Tibial nerve (tissue), 4 donors: ENCODE data around the gene CCDC9B. TPM values are rescaled to one million over a fixed set of nuclear protein-coding genes. Genes with fewer than 3 reads are reported as not detected.

Experiments
- DNase-seq, 2 donors: peaks; one replicate each; pipeline ENCODE4 v3.0.0-alpha.2; 2019; ENCODE audit warnings: low spot score in 2 of 2
- H3K27ac ChIP-seq, 4 donors: fragments of 200-600 bp; sonication (generic) in 3 of 4; one replicate each; pipeline ENCODE4 v1.5.1; 2017 to 2019; ENCODE audit warnings: mild to moderate bottlenecking in 1 of 4
- H3K27me3 ChIP-seq, 2 donors: fragments of 200-600 bp; sonication (generic) in 1 of 2; one replicate each; pipeline versions ENCODE4 v1.5.1 to v1.6.0; 2017 to 2019
- H3K36me3 ChIP-seq, 3 donors: fragments of 200-600 bp; sonication (generic); one replicate each; pipeline ENCODE4 v1.5.1; 2018 to 2019
- H3K4me1 ChIP-seq, 4 donors: fragments of 200-600 bp; sonication (generic) in 3 of 4; one replicate each; pipeline ENCODE4 v1.5.1; 2017 to 2019
- H3K4me3 ChIP-seq, 4 donors: fragments of 200-600 bp; sonication (generic) in 3 of 4; one replicate each; pipeline ENCODE4 v1.5.1; 2017 to 2019; ENCODE audit warnings: mild to moderate bottlenecking in 1 of 4, moderate library complexity in 1 of 4
- H3K9me3 ChIP-seq, 4 donors: fragments of 200-600 bp; sonication (generic) in 3 of 4; one replicate each; pipeline ENCODE4 v1.5.1; 2017 to 2019
- EP300 ChIP-seq, 2 donors: sonication (generic); formaldehyde crosslinking; IDR thresholded peaks; one replicate each; pipeline ENCODE4 v1.6.1; 2017; ENCODE audit warnings: antibody characterized with exemption in 2 of 2, mild to moderate bottlenecking in 1 of 2
- POLR2A ChIP-seq, 2 donors: fragments of 450-650 bp; IDR thresholded peaks; one replicate each; pipeline ENCODE4 v1.6.1; 2017; ENCODE audit warnings: antibody characterized with exemption in 2 of 2, mild to moderate bottlenecking in 2 of 2, moderate library complexity in 2 of 2
- WGBS, 2 donors: methylation state at CpG; one replicate each; pipeline ENCODE4 v1.1.5; 2018; 5-methylcytosine and 5-hydroxymethylcytosine counted together
- total RNA-seq, 4 donors: library from RNA; depleted of rRNA; stranded (reverse); fragments of >200 nt; gene quantifications; one replicate each; pipeline ENCODE4 v1.1.0, GENCODE V29; 2016
- TF ChIP-seq, protein P1 (sequence below), 5 experiments: fragments of 200-600 bp in 3 of 5; fragments of 450-650 bp in 2 of 5; sonication (generic) in 3 of 5; IDR thresholded peaks; one replicate each; pipeline ENCODE4 v1.5.1; 2016 to 2019; ENCODE audit warnings: antibody characterized with exemption in 5 of 5, mild to moderate bottlenecking in 3 of 5, moderate library complexity in 2 of 5

Gene CCDC9B
- total RNA-seq, 4 donors from 2014 or later: 19.3 to 22.8 (median 21.2) TPM

DNA sequence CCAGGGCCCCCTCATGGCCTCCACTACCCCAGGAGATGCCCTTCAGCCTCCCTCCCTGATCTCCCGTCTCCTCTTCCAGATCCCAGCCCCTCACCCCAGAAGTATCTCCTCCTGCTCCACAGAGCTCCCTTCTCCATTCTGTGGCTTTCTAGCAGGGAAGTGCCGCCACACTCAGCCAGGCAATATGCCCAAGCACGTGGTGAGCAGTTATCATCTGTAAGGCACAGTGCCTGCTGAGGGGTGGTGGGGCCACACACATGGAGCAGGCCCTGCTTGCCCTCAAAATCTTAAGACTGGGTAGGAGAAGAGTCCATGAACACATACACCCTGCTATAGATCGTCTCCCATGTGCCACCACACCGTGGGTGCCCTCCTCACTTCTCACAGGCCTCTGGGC, 7.7 kb upstream of the CCDC9B start:
- Histone ChIP-seq H3K27ac (peak overlapping the region in 1 of 4 donors; percentile 81), H3K27me3 (no peaks in the 10 kb centered on the region), H3K4me1 (peaks cover 0 to 37% (median 7%) of the 10 kb centered on the region in 4 donors), H3K36me3 (no peaks in the 10 kb centered on the region), H3K9me3 (no peaks in the 10 kb centered on the region), H3K4me3 (no peak overlapping the region)
- 84 to 88% methylated on average over 5 of the region's 5 CpGs for WGBS, 2 donors
- DNase-seq: no peak
- no peak for TF ChIP-seq EP300 (IDR thresholded peaks at IDR 0.05)
- TF ChIP-seq POLR2A (IDR thresholded peaks at IDR 0.05): no peak
- TF ChIP-seq, protein P1, sequence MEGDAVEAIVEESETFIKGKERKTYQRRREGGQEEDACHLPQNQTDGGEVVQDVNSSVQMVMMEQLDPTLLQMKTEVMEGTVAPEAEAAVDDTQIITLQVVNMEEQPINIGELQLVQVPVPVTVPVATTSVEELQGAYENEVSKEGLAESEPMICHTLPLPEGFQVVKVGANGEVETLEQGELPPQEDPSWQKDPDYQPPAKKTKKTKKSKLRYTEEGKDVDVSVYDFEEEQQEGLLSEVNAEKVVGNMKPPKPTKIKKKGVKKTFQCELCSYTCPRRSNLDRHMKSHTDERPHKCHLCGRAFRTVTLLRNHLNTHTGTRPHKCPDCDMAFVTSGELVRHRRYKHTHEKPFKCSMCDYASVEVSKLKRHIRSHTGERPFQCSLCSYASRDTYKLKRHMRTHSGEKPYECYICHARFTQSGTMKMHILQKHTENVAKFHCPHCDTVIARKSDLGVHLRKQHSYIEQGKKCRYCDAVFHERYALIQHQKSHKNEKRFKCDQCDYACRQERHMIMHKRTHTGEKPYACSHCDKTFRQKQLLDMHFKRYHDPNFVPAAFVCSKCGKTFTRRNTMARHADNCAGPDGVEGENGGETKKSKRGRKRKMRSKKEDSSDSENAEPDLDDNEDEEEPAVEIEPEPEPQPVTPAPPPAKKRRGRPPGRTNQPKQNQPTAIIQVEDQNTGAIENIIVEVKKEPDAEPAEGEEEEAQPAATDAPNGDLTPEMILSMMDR (IDR thresholded peaks at IDR 0.05): no peak

- TF ChIP-seq, protein P1 (IDR thresholded peaks at IDR 0.05): no peak
- TF ChIP-seq EP300 (IDR thresholded peaks at IDR 0.05) (no peak), POLR2A (IDR thresholded peaks at IDR 0.05) (no peak)
- no peak for DNase-seq
- H3K27ac ChIP-seq: peak overlapping the region in 1 of 4 donors; percentile 81
- H3K4me1 ChIP-seq: peaks cover 0 to 42% (median 7%) of the 10 kb centered on the region in 4 donors
- H3K4me3 ChIP-seq: no peak overlapping the region
- H3K27me3 ChIP-seq: no peaks in the 10 kb centered on the region
- no peaks in the 10 kb centered on the region for H3K36me3 ChIP-seq
- 89 to 93% methylated on average over 11 of the region's 11 CpGs for whole genome bisulfite sequencing, 2 donors
- H3K9me3 ChIP-seq: no peaks in the 10 kb centered on the region
Observed at GRCh38 chr15:40347559-40348473, 7.1 kb upstream of the CCDC9B start.

DNA sequence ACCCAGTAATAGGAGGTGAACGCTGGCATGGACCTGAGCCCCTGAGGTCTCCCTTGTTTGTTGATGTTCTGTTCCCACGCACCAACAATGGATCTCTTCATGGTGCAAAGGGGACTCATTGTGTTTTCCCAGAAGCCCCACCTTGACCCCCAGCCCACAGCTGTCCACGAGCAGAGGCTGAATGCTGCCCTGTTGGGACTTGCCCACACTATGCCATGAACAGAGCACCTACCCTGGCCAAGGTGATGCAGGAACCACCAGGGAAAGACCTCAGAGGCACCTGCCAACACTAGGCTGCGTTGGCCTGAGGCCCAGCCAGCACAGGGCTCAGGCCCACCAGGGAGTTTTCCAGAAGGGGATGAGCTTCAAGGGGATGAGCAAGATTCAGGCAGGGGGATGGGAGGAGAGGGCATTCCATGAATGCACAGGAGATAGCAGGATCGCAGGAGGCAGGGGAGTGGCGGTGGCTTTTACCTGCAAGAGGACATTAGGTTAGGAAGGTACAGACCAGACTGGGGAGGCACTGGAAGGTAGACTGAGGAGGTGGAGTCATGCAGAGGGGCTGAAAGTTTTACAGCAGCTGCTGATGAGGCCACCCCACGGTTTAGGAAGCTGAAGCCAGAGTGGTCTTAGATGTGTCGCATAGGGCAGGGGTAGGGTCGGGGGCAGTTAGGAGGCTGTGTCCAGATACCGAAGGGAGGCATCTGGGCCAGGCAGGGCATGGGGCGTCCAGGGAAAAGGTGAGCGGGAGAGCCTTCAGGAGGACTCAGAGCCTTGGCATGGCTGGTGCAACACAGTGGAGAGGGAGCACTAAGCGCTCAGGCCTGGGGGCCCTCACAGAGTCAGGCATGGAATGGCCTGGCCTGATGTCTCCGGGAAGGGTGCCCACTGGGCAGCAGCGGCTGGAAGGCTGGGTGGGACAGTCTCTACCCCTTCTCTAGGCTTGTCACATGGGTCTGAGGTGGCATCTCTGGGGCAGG, 6.1 kb upstream of the CCDC9B start:
- Histone ChIP-seq H3K4me1 (peaks cover 0 to 51% (median 7%) of the 10 kb centered on the region in 4 donors), H3K36me3 (no peaks in the 10 kb centered on the region), H3K9me3 (no peaks in the 10 kb centered on the region), H3K27ac (peak overlapping the region in 2 of 4 donors; percentile 46 to 76), H3K27me3 (no peaks in the 10 kb centered on the region), H3K4me3 (no peak overlapping the region)
- TF ChIP-seq EP300 (IDR thresholded peaks at IDR 0.05) (no peak), POLR2A (IDR thresholded peaks at IDR 0.05) (no peak)
- TF ChIP-seq, protein P1 (IDR thresholded peaks at IDR 0.05): no peak
- no peak for DNase-seq
- 81 to 84% methylated on average over 12 to 15 of the region's 15 CpGs for WGBS, 2 donors

DNA sequence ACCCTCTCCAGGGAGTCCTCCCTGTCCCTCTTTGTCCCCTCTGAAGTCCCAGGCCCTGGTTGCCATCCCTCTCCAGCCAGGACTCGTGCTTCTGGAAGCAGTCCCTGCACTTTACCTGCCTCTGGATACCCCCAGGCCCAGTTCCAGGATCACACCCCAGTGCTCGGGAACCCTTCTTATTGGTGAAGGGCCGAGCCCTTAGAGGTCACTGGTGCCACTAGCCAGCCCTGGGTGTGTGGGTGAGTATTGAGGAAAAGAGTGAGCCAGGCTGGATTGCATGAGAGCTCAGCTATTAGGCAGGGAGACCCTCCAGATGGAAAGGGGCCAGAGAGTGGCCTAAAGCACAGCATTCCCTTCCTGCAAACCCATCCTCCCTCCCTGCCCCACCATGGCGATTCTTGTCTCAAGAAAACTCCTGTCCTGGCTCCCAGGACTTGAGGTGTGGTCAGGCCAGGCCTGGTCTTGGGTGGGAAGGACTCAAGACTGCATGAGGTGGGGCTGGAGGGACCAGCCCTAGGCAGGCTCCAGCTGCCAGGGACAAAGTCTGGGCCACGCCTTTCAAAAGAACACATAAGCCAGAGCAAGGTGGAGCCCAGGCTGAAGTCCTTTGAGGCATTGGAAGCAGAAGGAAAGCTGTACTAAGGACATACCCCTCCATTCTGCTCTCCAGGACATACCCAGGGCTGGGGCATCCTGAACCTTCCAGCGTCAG, 5.3 kb upstream of the CCDC9B start:
- Histone ChIP-seq H3K27ac (peak overlapping the region in 2 of 4 donors; percentile 46 to 76), H3K4me1 (peaks cover 0 to 60% (median 14%) of the 10 kb centered on the region in 4 donors), H3K9me3 (no peaks in the 10 kb centered on the region), H3K4me3 (no peak overlapping the region), H3K36me3 (no peaks in the 10 kb centered on the region), H3K27me3 (no peaks in the 10 kb centered on the region)
- TF ChIP-seq, protein P1 (IDR thresholded peaks at IDR 0.05): no peak
- WGBS, 2 donors: 84 to 85% methylated on average over 4 to 5 of the region's 6 CpGs
- DNase-seq: no peak
